Transverse colon (tissue), 4 donors: ENCODE data around the gene GLRA1. TPM values are rescaled to one million over a fixed set of nuclear protein-coding genes. Genes with fewer than 3 reads are reported as not detected.
A peak's percentile ranks its signal among the peaks of the same experiment; 100 is the strongest.

Experiments used
- DNase-seq: peaks from one replicate; pipeline ENCODE4 v3.0.0-alpha.2; 2019
- H3K27ac ChIP-seq, 4 donors: fragments of 200-600 bp; sonication (generic); 2 replicates each; pipeline ENCODE4 v1.5.1; 2016 to 2018; ENCODE audit warnings: inconsistent platforms in 4 of 4
- H3K27me3 ChIP-seq: fragments of 200-600 bp; sonication (generic); 2 replicates; pipeline ENCODE4 v1.5.1; 2017; ENCODE audit warnings: inconsistent platforms
- H3K36me3 ChIP-seq, 4 donors: fragments of 200-600 bp; sonication (generic); 2 replicates each; pipeline ENCODE4 v1.5.1; 2017 to 2019; ENCODE audit warnings: inconsistent platforms in 4 of 4
- H3K4me1 ChIP-seq, 4 donors: fragments of 200-600 bp; sonication (generic); 2 replicates each; pipeline ENCODE4 v1.5.1; 2017 to 2020; ENCODE audit warnings: inconsistent platforms in 4 of 4
- H3K4me3 ChIP-seq, 4 donors: fragments of 200-600 bp; sonication (generic); 1 replicate in 1 of 4; 2 replicates in 3 of 4; pipeline versions ENCODE4 v1.5.1 to v1.6.1; 2017 to 2019; ENCODE audit warnings: inconsistent platforms in 4 of 4
- H3K9me3 ChIP-seq, 2 donors: fragments of 200-600 bp; sonication (generic); 2 replicates each; pipeline ENCODE4 v1.5.1; 2017 to 2019; ENCODE audit warnings: inconsistent platforms in 2 of 2
- CTCF ChIP-seq, 5 experiments: fragments of 200-600 bp in 3 of 5; fragments of 450-650 bp in 2 of 5; sonication (generic) in 3 of 5; IDR thresholded peaks; 1 replicate in 2 of 5; 2 replicates in 3 of 5; pipeline ENCODE4 v1.5.1; 2016 to 2017; ENCODE audit warnings: antibody characterized with exemption in 5 of 5, inconsistent platforms in 3 of 5, mild to moderate bottlenecking in 2 of 5, moderate library complexity in 1 of 5
- EP300 ChIP-seq: sonication (generic); formaldehyde crosslinking; IDR thresholded peaks from one replicate; pipeline ENCODE4 v1.6.1; 2017; ENCODE audit warnings: antibody characterized with exemption, low read depth
- POLR2A ChIP-seq: fragments of 450-650 bp; IDR thresholded peaks from one replicate; pipeline ENCODE4 v1.6.1; 2016; ENCODE audit warnings: antibody characterized with exemption, mild to moderate bottlenecking, moderate library complexity
- POLR2AphosphoS5 ChIP-seq, 3 donors: sonication (generic); formaldehyde crosslinking; IDR thresholded peaks; one replicate each; pipeline ENCODE4 v1.6.1; 2016; ENCODE audit warnings: antibody characterized with exemption in 3 of 3
- WGBS, 2 donors: methylation state at CpG; one replicate each; pipeline ENCODE4 v1.1.5; 2018; ENCODE audit warnings: low coverage in 1 of 2; 5-methylcytosine and 5-hydroxymethylcytosine counted together
- in situ Hi-C, 4 donors: fragments of 200-750 bp; cut with MboI; loops; one replicate each; pipeline versions ENCODE4 v1.15.0 to v1.15.1; 2017; ENCODE audit warnings: low sequenced_read_pairs in 3 of 4, low pct_ligation_motif_present in 1 of 4, low pct_unique_long_range_greater_than_20kb in 1 of 4
- intact Hi-C: fragments of 100-400 bp; cut with DNase I; formaldehyde crosslinking; loops from one replicate; pipeline ENCODE4 v1.15.1; 2023; ENCODE audit warnings: low total_unique reads
- total RNA-seq, 4 donors: library from RNA; depleted of rRNA; stranded (reverse); fragments of >200 nt; gene quantifications; one replicate each; pipeline ENCODE4 v1.1.0, GENCODE V29; 2016

The GLRA1 gene
- total RNA-seq, result not detected

DNA sequence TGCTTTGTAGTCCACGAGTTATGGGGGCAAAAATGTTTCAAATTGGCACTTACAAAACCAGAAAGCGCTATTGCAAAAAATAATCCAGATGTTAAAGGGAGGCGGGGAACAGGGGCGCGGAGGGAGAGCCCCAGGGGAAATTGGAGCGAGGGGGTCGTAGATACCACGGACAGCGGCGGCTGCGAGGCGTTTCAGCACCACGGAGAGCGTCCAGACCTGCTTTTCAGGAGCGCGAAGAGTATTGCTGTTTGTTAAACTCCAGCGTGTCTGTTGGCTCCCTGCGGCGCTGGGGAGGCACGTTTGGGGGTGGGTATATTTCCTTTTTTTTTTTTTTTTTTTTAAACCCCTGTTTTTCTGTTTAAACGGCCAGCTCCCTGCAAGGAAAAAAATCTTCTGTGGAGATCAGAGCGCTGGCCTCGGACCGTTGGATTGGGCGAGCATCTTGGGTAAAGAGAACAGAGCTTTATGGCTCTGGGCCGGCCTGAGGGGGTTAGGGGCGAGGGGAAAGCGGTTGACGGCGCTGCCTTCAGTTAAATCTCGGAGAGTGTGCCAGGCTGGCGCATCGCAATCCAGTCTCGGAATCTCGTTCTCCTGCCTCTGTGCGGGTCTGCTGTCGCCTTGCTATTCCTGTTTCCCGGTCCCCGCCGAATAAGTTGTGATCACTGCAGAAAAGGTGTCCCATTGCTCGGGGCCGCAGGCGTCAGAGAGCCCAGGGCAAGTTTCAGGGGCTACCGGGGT is at the start of gene GLRA1:
GLRA1 (minus strand) TSS at position 288 of the 738 bp plus-strand sequence. CDS start 302 bp downstream, outside the sequence.
- H3K4me1 ChIP-seq, result no peaks in the 10 kb centered on the region
- intact Hi-C loops (no loop called here), in situ Hi-C loops (no loop called here)
- no peak within 1 kb of the TSS for H3K4me3 ChIP-seq
- H3K36me3 ChIP-seq, result no peaks in the 10 kb centered on the region
- peaks cover 16% of the 10 kb centered on the region for H3K27me3 ChIP-seq
- peak; percentile 11 for DNase-seq
- H3K27ac ChIP-seq, result no peak within 1 kb of the TSS
- no peak for TF ChIP-seq POLR2AphosphoS5 (IDR thresholded peaks at IDR 0.05)
- no peak for TF ChIP-seq CTCF (IDR thresholded peaks at IDR 0.05)
- TF ChIP-seq EP300, result no peak
- no peak for TF ChIP-seq POLR2A
- 11 to 21% methylated on average over 20 to 44 of the region's 44 CpGs for WGBS, 2 donors
- no peaks in the 10 kb centered on the region for H3K9me3 ChIP-seq

GRCh38 chr5:151970885-151971284 is 46.2 kb upstream of the GLRA1 start:
- intact Hi-C loops (no loop called here), in situ Hi-C loops (no loop called here)
- H3K27me3 ChIP-seq, result no peaks in the 10 kb centered on the region
- no peak overlapping the region for H3K27ac ChIP-seq
- no peak overlapping the region for H3K4me3 ChIP-seq
- H3K9me3 ChIP-seq, result no peaks in the 10 kb centered on the region
- no peak for TF ChIP-seq EP300
- TF ChIP-seq CTCF (IDR thresholded peaks at IDR 0.05), result no peak
- TF ChIP-seq POLR2AphosphoS5 (IDR thresholded peaks at IDR 0.05), result no peak
- no peak for TF ChIP-seq POLR2A
- H3K36me3 ChIP-seq, result no peaks in the 10 kb centered on the region
- no peaks in the 10 kb centered on the region for H3K4me1 ChIP-seq
- DNase-seq, result no peak

GRCh38 chr5:151967865-151968264 is 43.2 kb upstream of the GLRA1 start:
- WGBS, 2 donors, result 73 to 93% methylated on average over 5 to 6 of the region's 6 CpGs
- in situ Hi-C loops, result no loop called here
- intact Hi-C loops, result no loop called here
- Histone ChIP-seq H3K9me3 (no peaks in the 10 kb centered on the region), H3K36me3 (no peaks in the 10 kb centered on the region), H3K4me3 (no peak overlapping the region), H3K27me3 (no peaks in the 10 kb centered on the region), H3K4me1 (no peaks in the 10 kb centered on the region), H3K27ac (no peak overlapping the region)
- DNase-seq, result no peak
- TF ChIP-seq EP300, result no peak

DNA sequence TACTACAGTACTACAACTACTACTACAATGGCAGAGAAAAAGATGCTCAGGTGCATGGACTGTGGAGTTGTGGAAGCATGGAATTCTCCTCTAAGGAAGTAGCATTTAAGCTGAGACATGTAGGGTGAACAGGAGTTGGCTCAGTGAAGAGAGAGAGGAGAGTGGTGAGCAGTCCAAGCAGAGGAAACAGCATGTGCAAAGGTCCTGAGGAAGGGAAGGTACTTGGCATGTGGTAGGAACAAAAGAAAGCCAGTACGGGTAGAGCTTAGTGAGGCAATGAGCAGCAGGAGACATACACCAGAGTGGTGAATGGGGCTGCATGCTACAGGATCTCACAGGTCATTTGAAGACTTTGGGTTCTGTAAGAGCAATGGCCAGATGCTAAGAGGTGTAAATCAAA is 41.4 kb upstream of the GLRA1 start:
- Histone ChIP-seq H3K4me1 (no peaks in the 10 kb centered on the region), H3K4me3 (no peak overlapping the region), H3K9me3 (no peaks in the 10 kb centered on the region), H3K36me3 (no peaks in the 10 kb centered on the region), H3K27me3 (no peaks in the 10 kb centered on the region), H3K27ac (no peak overlapping the region)
- intact Hi-C loops, result no loop called here
- WGBS, 2 donors, result 83% methylated on average over 1 of the region's 1 CpG; no CpG with 5 or more reads in 1 of the 2 donors
- TF ChIP-seq EP300 (no peak), POLR2A (no peak)
- no peak for DNase-seq
- in situ Hi-C loops, result no loop called here

GRCh38 chr5:151964471-151964870 is 39.8 kb upstream of the GLRA1 start:
- H3K9me3 ChIP-seq, result no peaks in the 10 kb centered on the region
- H3K36me3 ChIP-seq, result no peaks in the 10 kb centered on the region
- DNase-seq, result no peak
- TF ChIP-seq CTCF (IDR thresholded peaks at IDR 0.05) (no peak), POLR2AphosphoS5 (IDR thresholded peaks at IDR 0.05) (no peak), POLR2A (no peak), EP300 (no peak)
- in situ Hi-C loops (no loop called here), intact Hi-C loops (no loop called here)
- 80 to 90% methylated on average over 2 to 4 of the region's 4 CpGs for WGBS, 2 donors
- no peak overlapping the region for H3K4me3 ChIP-seq
- H3K4me1 ChIP-seq, result no peaks in the 10 kb centered on the region
- no peaks in the 10 kb centered on the region for H3K27me3 ChIP-seq
- H3K27ac ChIP-seq, result no peak overlapping the region
